Measurements from ENCODE around the gene CGB5.

The CGB5 gene

GRCh38 chr19:49017666-49018351 lies 25.8 kb upstream of the CGB5 start (continued):
- TF ChIP-seq, protein P1, sequence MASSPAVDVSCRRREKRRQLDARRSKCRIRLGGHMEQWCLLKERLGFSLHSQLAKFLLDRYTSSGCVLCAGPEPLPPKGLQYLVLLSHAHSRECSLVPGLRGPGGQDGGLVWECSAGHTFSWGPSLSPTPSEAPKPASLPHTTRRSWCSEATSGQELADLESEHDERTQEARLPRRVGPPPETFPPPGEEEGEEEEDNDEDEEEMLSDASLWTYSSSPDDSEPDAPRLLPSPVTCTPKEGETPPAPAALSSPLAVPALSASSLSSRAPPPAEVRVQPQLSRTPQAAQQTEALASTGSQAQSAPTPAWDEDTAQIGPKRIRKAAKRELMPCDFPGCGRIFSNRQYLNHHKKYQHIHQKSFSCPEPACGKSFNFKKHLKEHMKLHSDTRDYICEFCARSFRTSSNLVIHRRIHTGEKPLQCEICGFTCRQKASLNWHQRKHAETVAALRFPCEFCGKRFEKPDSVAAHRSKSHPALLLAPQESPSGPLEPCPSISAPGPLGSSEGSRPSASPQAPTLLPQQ (tag by site-specific recombination; IDR thresholded peaks at IDR 0.05): peak; percentile 26; the same call in 1 of the 2 replicates
- TF ChIP-seq ZNF138 (tag by site-specific recombination; IDR thresholded peaks at IDR 0.05; ENCODE audit: borderline replicate concordance): no peak
- no peak for TF ChIP-seq ZNF785 (tag by site-specific recombination; IDR thresholded peaks at IDR 0.05)
- TF ChIP-seq ZNF529 (tag by site-specific recombination; IDR thresholded peaks at IDR 0.05; ENCODE audit: insufficient replicate concordance): no peak
- TF ChIP-seq, protein P2, sequence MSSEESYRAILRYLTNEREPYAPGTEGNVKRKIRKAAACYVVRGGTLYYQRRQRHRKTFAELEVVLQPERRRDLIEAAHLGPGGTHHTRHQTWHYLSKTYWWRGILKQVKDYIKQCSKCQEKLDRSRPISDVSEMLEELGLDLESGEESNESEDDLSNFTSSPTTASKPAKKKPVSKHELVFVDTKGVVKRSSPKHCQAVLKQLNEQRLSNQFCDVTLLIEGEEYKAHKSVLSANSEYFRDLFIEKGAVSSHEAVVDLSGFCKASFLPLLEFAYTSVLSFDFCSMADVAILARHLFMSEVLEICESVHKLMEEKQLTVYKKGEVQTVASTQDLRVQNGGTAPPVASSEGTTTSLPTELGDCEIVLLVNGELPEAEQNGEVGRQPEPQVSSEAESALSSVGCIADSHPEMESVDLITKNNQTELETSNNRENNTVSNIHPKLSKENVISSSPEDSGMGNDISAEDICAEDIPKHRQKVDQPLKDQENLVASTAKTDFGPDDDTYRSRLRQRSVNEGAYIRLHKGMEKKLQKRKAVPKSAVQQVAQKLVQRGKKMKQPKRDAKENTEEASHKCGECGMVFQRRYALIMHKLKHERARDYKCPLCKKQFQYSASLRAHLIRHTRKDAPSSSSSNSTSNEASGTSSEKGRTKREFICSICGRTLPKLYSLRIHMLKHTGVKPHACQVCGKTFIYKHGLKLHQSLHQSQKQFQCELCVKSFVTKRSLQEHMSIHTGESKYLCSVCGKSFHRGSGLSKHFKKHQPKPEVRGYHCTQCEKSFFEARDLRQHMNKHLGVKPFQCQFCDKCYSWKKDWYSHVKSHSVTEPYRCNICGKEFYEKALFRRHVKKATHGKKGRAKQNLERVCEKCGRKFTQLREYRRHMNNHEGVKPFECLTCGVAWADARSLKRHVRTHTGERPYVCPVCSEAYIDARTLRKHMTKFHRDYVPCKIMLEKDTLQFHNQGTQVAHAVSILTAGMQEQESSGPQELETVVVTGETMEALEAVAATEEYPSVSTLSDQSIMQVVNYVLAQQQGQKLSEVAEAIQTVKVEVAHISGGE (tag by site-specific recombination; conservative IDR thresholded peaks at IDR 0.05; ENCODE audit: low read depth): peak; percentile 45; the same call in 1 of the 2 replicates
- no peak for TF ChIP-seq TCF7L2 (IDR thresholded peaks at IDR 0.05; ENCODE audit: borderline replicate concordance, low read depth, low read length)
- no peak for TF ChIP-seq ZNF621 (tag by site-specific recombination; IDR thresholded peaks at IDR 0.05)
- TF ChIP-seq GLIS2 (tag by site-specific recombination; IDR thresholded peaks at IDR 0.05): peak; percentile 80
- no peak for TF ChIP-seq ZNF202 (tag by site-specific recombination; IDR thresholded peaks at IDR 0.05; ENCODE audit: borderline replicate concordance)
- no peak for TF ChIP-seq ZFP69B (tag by site-specific recombination; IDR thresholded peaks at IDR 0.05)
- TF ChIP-seq ZNF23 (tag by site-specific recombination; IDR thresholded peaks at IDR 0.05; ENCODE audit: borderline replicate concordance): no peak
- no peak for TF ChIP-seq BCL11A (tag by site-specific recombination; IDR thresholded peaks at IDR 0.05; ENCODE audit: low read depth)
- TF ChIP-seq TRIM28 (IDR thresholded peaks at IDR 0.05; ENCODE audit: borderline replicate concordance, low read length): no peak
- 0 out of 2 replicates have a peak, but pooled peaks have one; percentile 12 for TF ChIP-seq ZNF140 (tag by site-specific recombination; IDR thresholded peaks at IDR 0.05)
- no peak for TF ChIP-seq ZNF341 (tag by site-specific recombination; IDR thresholded peaks at IDR 0.05; ENCODE audit: low read depth)
- TF ChIP-seq, protein P3, sequence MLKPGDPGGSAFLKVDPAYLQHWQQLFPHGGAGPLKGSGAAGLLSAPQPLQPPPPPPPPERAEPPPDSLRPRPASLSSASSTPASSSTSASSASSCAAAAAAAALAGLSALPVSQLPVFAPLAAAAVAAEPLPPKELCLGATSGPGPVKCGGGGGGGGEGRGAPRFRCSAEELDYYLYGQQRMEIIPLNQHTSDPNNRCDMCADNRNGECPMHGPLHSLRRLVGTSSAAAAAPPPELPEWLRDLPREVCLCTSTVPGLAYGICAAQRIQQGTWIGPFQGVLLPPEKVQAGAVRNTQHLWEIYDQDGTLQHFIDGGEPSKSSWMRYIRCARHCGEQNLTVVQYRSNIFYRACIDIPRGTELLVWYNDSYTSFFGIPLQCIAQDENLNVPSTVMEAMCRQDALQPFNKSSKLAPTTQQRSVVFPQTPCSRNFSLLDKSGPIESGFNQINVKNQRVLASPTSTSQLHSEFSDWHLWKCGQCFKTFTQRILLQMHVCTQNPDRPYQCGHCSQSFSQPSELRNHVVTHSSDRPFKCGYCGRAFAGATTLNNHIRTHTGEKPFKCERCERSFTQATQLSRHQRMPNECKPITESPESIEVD (tag by site-specific recombination; IDR thresholded peaks at IDR 0.05): no peak
- no peak for TF ChIP-seq ZNF776 (tag by site-specific recombination; IDR thresholded peaks at IDR 0.05; ENCODE audit: borderline replicate concordance)
- peak; percentile 86 for TF ChIP-seq ZFHX2 (tag by site-specific recombination; conservative IDR thresholded peaks at IDR 0.05)
- TF ChIP-seq ZNF423 (tag by site-specific recombination; IDR thresholded peaks at IDR 0.05): peak; percentile 58; the same call in 1 of the 2 replicates
- TF ChIP-seq, protein P4, sequence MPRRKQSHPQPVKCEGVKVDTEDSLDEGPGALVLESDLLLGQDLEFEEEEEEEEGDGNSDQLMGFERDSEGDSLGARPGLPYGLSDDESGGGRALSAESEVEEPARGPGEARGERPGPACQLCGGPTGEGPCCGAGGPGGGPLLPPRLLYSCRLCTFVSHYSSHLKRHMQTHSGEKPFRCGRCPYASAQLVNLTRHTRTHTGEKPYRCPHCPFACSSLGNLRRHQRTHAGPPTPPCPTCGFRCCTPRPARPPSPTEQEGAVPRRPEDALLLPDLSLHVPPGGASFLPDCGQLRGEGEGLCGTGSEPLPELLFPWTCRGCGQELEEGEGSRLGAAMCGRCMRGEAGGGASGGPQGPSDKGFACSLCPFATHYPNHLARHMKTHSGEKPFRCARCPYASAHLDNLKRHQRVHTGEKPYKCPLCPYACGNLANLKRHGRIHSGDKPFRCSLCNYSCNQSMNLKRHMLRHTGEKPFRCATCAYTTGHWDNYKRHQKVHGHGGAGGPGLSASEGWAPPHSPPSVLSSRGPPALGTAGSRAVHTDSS (tag by site-specific recombination; IDR thresholded peaks at IDR 0.05): no peak
- 0 out of 2 replicates have a peak, but pooled peaks have one; percentile 20 for TF ChIP-seq BCL11B (tag by site-specific recombination; IDR thresholded peaks at IDR 0.05; ENCODE audit: low read depth)
- TF ChIP-seq ZFP41 (tag by site-specific recombination; IDR thresholded peaks at IDR 0.05; ENCODE audit: borderline replicate concordance): no peak
- no peak for TF ChIP-seq ZBTB7A (tag by site-specific recombination; IDR thresholded peaks at IDR 0.05; ENCODE audit: low read depth)
- TF ChIP-seq ZFP3 (tag by site-specific recombination; IDR thresholded peaks at IDR 0.05; ENCODE audit: low read depth): no peak
- no peak for TF ChIP-seq ZNF155 (tag by site-specific recombination; IDR thresholded peaks at IDR 0.05)
- peak; percentile 78 for TF ChIP-seq SP2 (tag by site-specific recombination; IDR thresholded peaks at IDR 0.05)
- TF ChIP-seq ZNF133 (tag by site-specific recombination; IDR thresholded peaks at IDR 0.05): no peak
- no peak for TF ChIP-seq SETDB1 (IDR thresholded peaks at IDR 0.05; ENCODE audit: insufficient read length, low read length)
- TF ChIP-seq ZSCAN30 (tag by site-specific recombination; IDR thresholded peaks at IDR 0.05): 0 out of 2 replicates have a peak, but pooled peaks have one; percentile 37
- TF ChIP-seq ZNF626 (tag by site-specific recombination; IDR thresholded peaks at IDR 0.05): no peak
- no peak for TF ChIP-seq ZNF239 (tag by site-specific recombination; IDR thresholded peaks at IDR 0.05)
- no peak for TF ChIP-seq ZEB2 (tag by site-specific recombination; IDR thresholded peaks at IDR 0.05)
